Fibroblast of lung (primary cell): Measurements from ENCODE around the gene FHIT.

Experiments
- EZH2 ChIP-seq: IDR thresholded peaks from 2 replicates; pipeline ENCODE4 v1.5.1; 2012; ENCODE audit warnings: low read length, control low read depth, mild to moderate bottlenecking; ENCODE audit errors: missing control alignments
- TF ChIP-seq, protein P1 (sequence below), 2 donors: IDR thresholded peaks in 1 of 2; conservative IDR thresholded peaks in 1 of 2; 1 replicate in 1 of 2; 2 replicates in 1 of 2; pipeline ENCODE4 v1.5.1; 2011 to 2012; ENCODE audit warnings: low read length in 2 of 2, control low read depth in 1 of 2, inconsistent platforms in 1 of 2, low read depth in 1 of 2, mild to moderate bottlenecking in 1 of 2

DNA sequence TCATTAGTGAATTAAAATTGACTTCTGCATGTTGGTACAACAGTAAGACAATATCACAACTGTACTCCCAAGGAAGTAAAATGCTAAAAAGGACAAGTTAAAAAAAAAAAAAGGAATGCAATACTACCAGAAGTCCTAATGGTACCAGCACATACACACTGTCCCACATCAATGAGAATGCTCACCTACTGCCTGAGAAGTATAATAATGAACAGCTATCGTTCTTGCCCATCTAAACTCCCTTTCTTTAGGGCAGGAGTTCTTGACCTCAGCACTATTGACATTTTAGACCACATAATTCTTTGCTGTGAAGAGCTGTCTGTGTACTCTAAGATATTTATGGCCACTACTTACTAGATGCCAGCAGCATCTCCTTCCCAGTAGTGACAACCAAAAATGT, 651.7 kb downstream of the FHIT start:
- TF ChIP-seq, protein P1, sequence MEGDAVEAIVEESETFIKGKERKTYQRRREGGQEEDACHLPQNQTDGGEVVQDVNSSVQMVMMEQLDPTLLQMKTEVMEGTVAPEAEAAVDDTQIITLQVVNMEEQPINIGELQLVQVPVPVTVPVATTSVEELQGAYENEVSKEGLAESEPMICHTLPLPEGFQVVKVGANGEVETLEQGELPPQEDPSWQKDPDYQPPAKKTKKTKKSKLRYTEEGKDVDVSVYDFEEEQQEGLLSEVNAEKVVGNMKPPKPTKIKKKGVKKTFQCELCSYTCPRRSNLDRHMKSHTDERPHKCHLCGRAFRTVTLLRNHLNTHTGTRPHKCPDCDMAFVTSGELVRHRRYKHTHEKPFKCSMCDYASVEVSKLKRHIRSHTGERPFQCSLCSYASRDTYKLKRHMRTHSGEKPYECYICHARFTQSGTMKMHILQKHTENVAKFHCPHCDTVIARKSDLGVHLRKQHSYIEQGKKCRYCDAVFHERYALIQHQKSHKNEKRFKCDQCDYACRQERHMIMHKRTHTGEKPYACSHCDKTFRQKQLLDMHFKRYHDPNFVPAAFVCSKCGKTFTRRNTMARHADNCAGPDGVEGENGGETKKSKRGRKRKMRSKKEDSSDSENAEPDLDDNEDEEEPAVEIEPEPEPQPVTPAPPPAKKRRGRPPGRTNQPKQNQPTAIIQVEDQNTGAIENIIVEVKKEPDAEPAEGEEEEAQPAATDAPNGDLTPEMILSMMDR (conservative IDR thresholded peaks at IDR 0.05 in 1 of 2, IDR thresholded peaks at IDR 0.05 in 1 of 2; ENCODE audit: low read depth in 1 of 2, low read length in 2 of 2) = no peak
- TF ChIP-seq EZH2 = no peak
